Osteoblast (primary cell): ENCODE results near the gene TMEM247. TPM values are rescaled to one million over a fixed set of nuclear protein-coding genes. Genes with fewer than 3 reads are reported as not detected.
A peak's percentile ranks its signal among the peaks of the same experiment; 100 is the strongest.

Source experiments
- DNase-seq: peaks from one replicate; pipeline ENCODE4 v3.0.0; 2011; ENCODE audit warnings: low spot score, mixed read lengths; ENCODE audit not compliant: insufficient read length; ENCODE audit errors: missing footprints
- H2AFZ ChIP-seq: 2 replicates; pipeline ENCODE4 v1.6.0; 2011; ENCODE audit warnings: mild to moderate bottlenecking, low read length
- H3K27ac ChIP-seq: 2 replicates; pipeline ENCODE4 v1.5.1; 2011; ENCODE audit warnings: mild to moderate bottlenecking, low read depth, low read length, moderate library complexity
- H3K27me3 ChIP-seq: 2 replicates; pipeline ENCODE4 v1.6.0; 2012; ENCODE audit warnings: mild to moderate bottlenecking, control low read depth, inconsistent platforms, low read length, moderate library complexity; ENCODE audit not compliant: insufficient read depth
- H3K36me3 ChIP-seq: 2 replicates; pipeline ENCODE4 v1.5.1; 2011; ENCODE audit warnings: mild to moderate bottlenecking, low read length, control low read depth, moderate library complexity; ENCODE audit not compliant: insufficient read depth
- H3K4me1 ChIP-seq: 2 replicates; pipeline ENCODE4 v1.5.1; 2011; ENCODE audit warnings: mild to moderate bottlenecking, low read length, control low read depth, moderate library complexity; ENCODE audit not compliant: insufficient read depth
- H3K4me2 ChIP-seq: 2 replicates; pipeline ENCODE4 v1.6.0; 2011; ENCODE audit warnings: mild to moderate bottlenecking, low read length; ENCODE audit not compliant: insufficient read depth
- H3K4me3 ChIP-seq: fragments of 200-600 bp; sonication (generic); 3 replicates; pipeline ENCODE4 v1.5.1; 2012; ENCODE audit warnings: mild to moderate bottlenecking, low read length, inconsistent platforms; ENCODE audit not compliant: insufficient read depth
- H3K79me2 ChIP-seq: 2 replicates; pipeline ENCODE4 v1.6.0; 2012; ENCODE audit warnings: mild to moderate bottlenecking, low read length, control low read depth, inconsistent platforms; ENCODE audit not compliant: insufficient read depth
- H3K9me3 ChIP-seq: 2 replicates; pipeline ENCODE4 v1.5.1; 2011; ENCODE audit warnings: low read depth, low read length, control low read depth
- H4K20me1 ChIP-seq: 2 replicates; pipeline ENCODE4 v1.6.0; 2012; ENCODE audit warnings: mild to moderate bottlenecking, low read length, control low read depth; ENCODE audit not compliant: insufficient read depth
- total RNA-seq: library from RNA; depleted of rRNA; stranded (reverse); fragments of >200 nt; gene quantifications from 2 replicates; pipeline ENCODE4 v1.2.3, GENCODE V29; 2012
- TF ChIP-seq, protein P1 (sequence below): IDR thresholded peaks from 2 replicates; pipeline ENCODE4 v1.5.1; 2011; ENCODE audit warnings: mild to moderate bottlenecking, low read depth, low read length, moderate library complexity; ENCODE audit errors: extremely low read depth

TMEM247 gene
- total RNA-seq, 1 donor: not detected

DNA sequence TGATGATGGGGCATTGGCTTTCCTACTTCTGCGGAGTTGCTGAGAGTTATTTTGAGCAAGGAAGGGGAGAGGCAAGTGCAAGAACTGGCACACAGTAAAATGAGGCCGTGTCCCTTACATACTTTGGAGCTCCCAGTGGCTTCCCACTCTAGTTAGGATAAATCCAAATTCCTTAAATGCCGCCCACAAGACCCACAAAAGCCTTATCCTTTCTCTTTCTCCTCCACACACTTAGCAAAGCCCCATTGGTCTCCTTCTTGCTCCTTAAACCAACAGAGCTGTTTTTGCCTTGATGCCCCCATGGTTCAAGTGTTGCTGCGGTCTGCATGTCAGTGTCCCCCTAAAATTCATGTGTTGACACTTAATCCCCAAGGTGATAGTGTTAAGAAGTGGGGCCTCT lies 24.3 kb downstream of the TMEM247 start:
- Histone ChIP-seq H3K4me3 (no peak overlapping the region), H3K4me2 (no peak overlapping the region), H3K4me1 (peaks cover 3% of the 10 kb centered on the region), H3K27ac (no peak overlapping the region), H3K36me3 (no peaks in the 10 kb centered on the region), H3K27me3 (no peaks in the 10 kb centered on the region), H3K79me2 (no peaks in the 10 kb centered on the region), H2AFZ (no peak overlapping the region), H4K20me1 (no peaks in the 10 kb centered on the region), H3K9me3 (no peaks in the 10 kb centered on the region)
- peak; percentile 55 for DNase-seq
- TF ChIP-seq, protein P1, sequence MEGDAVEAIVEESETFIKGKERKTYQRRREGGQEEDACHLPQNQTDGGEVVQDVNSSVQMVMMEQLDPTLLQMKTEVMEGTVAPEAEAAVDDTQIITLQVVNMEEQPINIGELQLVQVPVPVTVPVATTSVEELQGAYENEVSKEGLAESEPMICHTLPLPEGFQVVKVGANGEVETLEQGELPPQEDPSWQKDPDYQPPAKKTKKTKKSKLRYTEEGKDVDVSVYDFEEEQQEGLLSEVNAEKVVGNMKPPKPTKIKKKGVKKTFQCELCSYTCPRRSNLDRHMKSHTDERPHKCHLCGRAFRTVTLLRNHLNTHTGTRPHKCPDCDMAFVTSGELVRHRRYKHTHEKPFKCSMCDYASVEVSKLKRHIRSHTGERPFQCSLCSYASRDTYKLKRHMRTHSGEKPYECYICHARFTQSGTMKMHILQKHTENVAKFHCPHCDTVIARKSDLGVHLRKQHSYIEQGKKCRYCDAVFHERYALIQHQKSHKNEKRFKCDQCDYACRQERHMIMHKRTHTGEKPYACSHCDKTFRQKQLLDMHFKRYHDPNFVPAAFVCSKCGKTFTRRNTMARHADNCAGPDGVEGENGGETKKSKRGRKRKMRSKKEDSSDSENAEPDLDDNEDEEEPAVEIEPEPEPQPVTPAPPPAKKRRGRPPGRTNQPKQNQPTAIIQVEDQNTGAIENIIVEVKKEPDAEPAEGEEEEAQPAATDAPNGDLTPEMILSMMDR: no peak

DNA sequence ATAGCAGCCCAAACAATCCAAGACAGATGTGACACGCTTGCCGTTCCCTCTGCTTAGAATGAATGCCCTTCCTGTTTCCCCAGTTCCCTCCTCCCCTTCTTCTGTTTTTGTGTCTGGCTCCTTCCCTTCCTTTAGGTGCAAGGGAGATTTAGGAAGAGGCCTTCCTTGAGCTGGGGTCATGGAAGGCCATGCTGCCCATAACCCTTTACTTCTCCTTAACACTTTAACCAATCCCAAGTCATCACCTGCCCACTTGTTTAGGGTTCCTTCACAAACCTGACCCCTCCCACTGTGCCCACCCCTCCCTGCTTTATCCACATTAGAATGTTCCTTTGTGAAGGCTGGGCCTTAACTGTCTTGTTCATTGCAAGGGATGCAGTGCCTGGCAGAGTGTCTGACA lies 24.9 kb downstream of the TMEM247 start:
- Histone ChIP-seq H2AFZ (no peak overlapping the region), H3K36me3 (no peaks in the 10 kb centered on the region), H3K9me3 (no peaks in the 10 kb centered on the region), H3K4me2 (no peak overlapping the region), H3K27ac (no peak overlapping the region), H3K27me3 (no peaks in the 10 kb centered on the region), H3K4me1 (peaks cover 3% of the 10 kb centered on the region), H3K4me3 (no peak overlapping the region), H3K79me2 (no peaks in the 10 kb centered on the region), H4K20me1 (no peaks in the 10 kb centered on the region)
- TF ChIP-seq, protein P1: no peak
- DNase-seq: no peak

DNA sequence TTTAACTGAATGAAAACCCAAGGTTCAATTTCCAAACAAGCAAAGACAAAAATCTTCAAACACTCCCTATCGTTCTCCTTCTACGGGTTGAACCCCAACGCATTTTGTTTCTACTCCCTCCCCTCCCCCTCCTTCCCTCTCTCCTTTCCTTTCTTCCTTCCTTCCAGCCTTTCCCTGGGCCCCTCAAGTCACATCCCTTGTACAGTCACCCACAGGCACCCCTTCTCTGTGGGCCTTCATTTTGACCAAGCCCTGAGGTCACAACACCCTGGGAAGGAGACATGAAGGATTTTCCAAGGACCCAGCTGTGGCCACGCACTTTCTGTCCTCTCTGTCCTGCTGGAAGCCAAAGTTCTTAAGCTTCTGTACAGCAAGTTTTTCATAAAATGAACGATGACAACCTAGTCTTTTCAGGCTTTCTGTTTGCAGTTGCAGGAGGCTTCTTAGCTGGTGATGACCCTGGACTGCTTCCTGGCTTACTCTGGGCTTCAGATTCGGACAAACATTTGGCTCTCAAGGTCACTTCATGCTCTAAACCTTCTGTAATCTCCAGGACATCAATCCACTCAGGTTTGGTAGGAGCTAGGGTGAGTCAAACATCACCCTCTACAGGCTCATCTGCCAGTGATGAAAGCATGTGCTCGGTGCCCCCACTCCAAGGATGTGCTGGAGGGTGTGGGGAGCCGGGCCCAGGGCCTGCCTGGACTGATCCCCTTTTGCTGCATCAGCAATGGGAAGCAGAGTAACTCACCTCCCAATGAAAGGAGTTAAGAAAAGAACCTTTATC lies 25.5 kb downstream of the TMEM247 start:
- TF ChIP-seq, protein P1: no peak
- H2AFZ ChIP-seq: no peak overlapping the region
- no peak overlapping the region for H3K4me2 ChIP-seq

DNA sequence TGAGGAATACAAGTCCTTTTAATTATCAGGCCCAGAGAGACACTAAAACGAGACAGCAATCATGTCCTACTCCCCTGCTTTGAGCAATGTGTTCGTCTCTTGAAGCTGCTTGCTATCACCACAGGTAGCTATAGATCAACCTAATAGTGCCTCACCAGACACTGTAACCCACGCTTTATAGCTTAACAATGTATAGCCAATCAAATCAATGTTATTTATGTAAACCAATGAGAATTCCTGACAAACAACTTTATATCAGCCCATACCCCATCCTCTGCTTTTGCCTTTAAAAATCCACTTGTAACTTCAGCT lies 26.1 kb downstream of the TMEM247 start:
- Histone ChIP-seq H3K79me2 (no peaks in the 10 kb centered on the region), H3K4me2 (no peak overlapping the region), H2AFZ (no peak overlapping the region), H3K27ac (no peak overlapping the region), H3K27me3 (no peaks in the 10 kb centered on the region), H3K4me1 (no peaks in the 10 kb centered on the region), H3K4me3 (no peak overlapping the region), H3K9me3 (no peaks in the 10 kb centered on the region), H4K20me1 (no peaks in the 10 kb centered on the region), H3K36me3 (no peaks in the 10 kb centered on the region)
- TF ChIP-seq, protein P1: no peak
- no peak for DNase-seq

More for the DNA sequence above, 25.5 kb downstream of the TMEM247 start:
- no peaks in the 10 kb centered on the region for H4K20me1 ChIP-seq
- H3K36me3 ChIP-seq: no peaks in the 10 kb centered on the region
- no peaks in the 10 kb centered on the region for H3K4me1 ChIP-seq
- DNase-seq: no peak
- no peak overlapping the region for H3K4me3 ChIP-seq
- H3K27ac ChIP-seq: no peak overlapping the region
- H3K9me3 ChIP-seq: no peaks in the 10 kb centered on the region
- H3K79me2 ChIP-seq: no peaks in the 10 kb centered on the region
- H3K27me3 ChIP-seq: no peaks in the 10 kb centered on the region
